HepG2 (cell line): ENCODE data around the gene EFNA3. TPM values are rescaled to one million over a fixed set of nuclear protein-coding genes. Genes with fewer than 3 reads are reported as not detected.

Experiments used
- AFF4 ChIP-seq: sonication (generic); formaldehyde crosslinking; IDR thresholded peaks from 2 replicates; pipeline ENCODE4 v1.4.0; 2020; ENCODE audit warnings: missing genetic modification reagents
- ASH2L ChIP-seq: fragments of 300-600, 200-600 bp; sonication (generic); IDR thresholded peaks from 2 replicates; pipeline ENCODE4 v1.7.0; 2017; ENCODE audit warnings: low read depth, mild to moderate bottlenecking, moderate library complexity, mixed read lengths, low read length; ENCODE audit not compliant: insufficient read length
- HNF4G ChIP-seq, 2 experiments: sonication (generic) in 1 of 2; formaldehyde crosslinking in 1 of 2; IDR thresholded peaks; 2 replicates each; pipeline versions ENCODE4 v1.4.0 to v1.6.1; 2011 to 2020; ENCODE audit warnings: borderline replicate concordance in 2 of 2, low read depth in 2 of 2, mild to moderate bottlenecking in 2 of 2, low read length in 1 of 2, missing genetic modification reagents in 1 of 2, moderate library complexity in 1 of 2
- KDM5A ChIP-seq: fragments of 200-600 bp; sonication (generic); IDR thresholded peaks from 2 replicates; pipeline ENCODE4 v1.7.0; 2018; ENCODE audit warnings: antibody characterized with exemption, mild to moderate bottlenecking, low read length, borderline replicate concordance
- LRRFIP1 ChIP-seq: sonication (generic); formaldehyde crosslinking; conservative IDR thresholded peaks from 2 replicates; pipeline ENCODE4 v1.4.0; 2020; ENCODE audit warnings: missing genetic modification reagents
- MZF1 ChIP-seq: sonication (generic); formaldehyde crosslinking; IDR thresholded peaks from 2 replicates; pipeline ENCODE4 v1.8.1; 2023; ENCODE audit warnings: mild to moderate bottlenecking, missing genetic modification reagents, borderline replicate concordance
- RARG ChIP-seq: sonication (generic); formaldehyde crosslinking; IDR thresholded peaks from 2 replicates; pipeline ENCODE4 v1.4.0; 2020; ENCODE audit warnings: low read depth, mild to moderate bottlenecking, missing genetic modification reagents
- SP1 ChIP-seq, 2 experiments: fragments of 450-650 bp in 1 of 2; sonication (generic) in 1 of 2; formaldehyde crosslinking in 1 of 2; IDR thresholded peaks; 2 replicates each; pipeline versions ENCODE4 v1.4.0 to v1.6.1; 2016 to 2020; ENCODE audit warnings: missing genetic modification reagents in 1 of 2
- ZNF501 ChIP-seq: sonication (generic); formaldehyde crosslinking; IDR thresholded peaks from 2 replicates; pipeline ENCODE4 v1.5.1; 2020; ENCODE audit warnings: mild to moderate bottlenecking, moderate library complexity, missing genetic modification reagents
- polyA plus RNA-seq, 8 experiments: library from polyadenylated mRNA; depleted of rRNA in 3 of 8; stranded (reverse) in 7 of 8; unstranded in 1 of 8; fragments of >200 nt; fragmentation: Illumina TruSeq in 4 of 8; extraction: Trizol in 4 of 8; gene quantifications; 2 replicates each; pipeline versions ENCODE4 v1.2.1 to v1.2.3, GENCODE V29; 2011 to 2016; ENCODE audit warnings: low read depth in 4 of 8, missing spikeins in 1 of 8, mixed read lengths in 1 of 8; ENCODE audit not compliant: insufficient read depth in 1 of 8
- total RNA-seq, 5 experiments: library from RNA; depleted of rRNA; stranded (reverse); fragments of >200 nt; fragmentation: Illumina TruSeq; extraction: Trizol; gene quantifications; 2 replicates each; pipeline ENCODE4 v1.2.3, GENCODE V29; 2016; ENCODE audit warnings: low read depth in 1 of 5
- TF ChIP-seq, protein P1 (sequence below): sonication (generic); formaldehyde crosslinking; IDR thresholded peaks from 2 replicates; pipeline ENCODE4 v1.8.0; 2023; ENCODE audit warnings: mild to moderate bottlenecking, missing genetic modification reagents
- TF ChIP-seq, protein P2 (sequence below): sonication (generic); formaldehyde crosslinking; conservative IDR thresholded peaks from 2 replicates; pipeline ENCODE4 v1.5.0; 2020; ENCODE audit warnings: missing genetic modification reagents
- TF ChIP-seq, protein P3 (sequence below): sonication (generic); formaldehyde crosslinking; IDR thresholded peaks from 2 replicates; pipeline ENCODE4 v1.9.0; 2022; ENCODE audit warnings: missing genetic modification reagents, mild to moderate bottlenecking, borderline replicate concordance
- TF ChIP-seq, protein P4 (sequence below), 2 experiments: fragments of 450-650 bp in 1 of 2; sonication (generic) in 1 of 2; formaldehyde crosslinking; IDR thresholded peaks; 2 replicates each; pipeline versions ENCODE4 v1.5.0 to v1.8.0; 2020 to 2022; ENCODE audit warnings: mild to moderate bottlenecking in 1 of 2, missing genetic modification reagents in 1 of 2

The EFNA3 gene
- total and polyA plus RNA-seq, 2 of the 13 experiments (the other 11 are each of a cell fraction or from before 2014, with no cell fraction given) = 1.0 to 5.7 TPM

- peak; percentile 27; the same call in 1 of the 2 replicates for TF ChIP-seq AFF4 (CRISPR knock-in tag)
- TF ChIP-seq SP1 (IDR thresholded peaks at IDR 0.05) = no peak
- TF ChIP-seq SP1 (CRISPR knock-in tag; IDR thresholded peaks at IDR 0.05) = no peak
- TF ChIP-seq ASH2L = no peak
- TF ChIP-seq RARG = no peak
- TF ChIP-seq KDM5A = no peak; the same call in 1 of the 2 replicates
- TF ChIP-seq, protein P1, sequence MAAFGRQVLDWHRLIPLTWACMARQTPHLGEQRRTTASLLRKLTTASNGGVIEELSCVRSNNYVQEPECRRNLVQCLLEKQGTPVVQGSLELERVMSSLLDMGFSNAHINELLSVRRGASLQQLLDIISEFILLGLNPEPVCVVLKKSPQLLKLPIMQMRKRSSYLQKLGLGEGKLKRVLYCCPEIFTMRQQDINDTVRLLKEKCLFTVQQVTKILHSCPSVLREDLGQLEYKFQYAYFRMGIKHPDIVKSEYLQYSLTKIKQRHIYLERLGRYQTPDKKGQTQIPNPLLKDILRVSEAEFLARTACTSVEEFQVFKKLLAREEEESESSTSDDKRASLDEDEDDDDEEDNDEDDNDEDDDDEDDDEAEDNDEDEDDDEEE (CRISPR knock-in tag) = 0 out of 2 replicates have a peak, but pooled peaks have one; percentile 51
- TF ChIP-seq, protein P2, sequence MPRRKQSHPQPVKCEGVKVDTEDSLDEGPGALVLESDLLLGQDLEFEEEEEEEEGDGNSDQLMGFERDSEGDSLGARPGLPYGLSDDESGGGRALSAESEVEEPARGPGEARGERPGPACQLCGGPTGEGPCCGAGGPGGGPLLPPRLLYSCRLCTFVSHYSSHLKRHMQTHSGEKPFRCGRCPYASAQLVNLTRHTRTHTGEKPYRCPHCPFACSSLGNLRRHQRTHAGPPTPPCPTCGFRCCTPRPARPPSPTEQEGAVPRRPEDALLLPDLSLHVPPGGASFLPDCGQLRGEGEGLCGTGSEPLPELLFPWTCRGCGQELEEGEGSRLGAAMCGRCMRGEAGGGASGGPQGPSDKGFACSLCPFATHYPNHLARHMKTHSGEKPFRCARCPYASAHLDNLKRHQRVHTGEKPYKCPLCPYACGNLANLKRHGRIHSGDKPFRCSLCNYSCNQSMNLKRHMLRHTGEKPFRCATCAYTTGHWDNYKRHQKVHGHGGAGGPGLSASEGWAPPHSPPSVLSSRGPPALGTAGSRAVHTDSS (CRISPR knock-in tag) = no peak
- peak; percentile 72; the same call in 1 of the 2 replicates for TF ChIP-seq MZF1 (CRISPR knock-in tag)
- 0 out of 2 replicates have a peak, but pooled peaks have one; percentile 12 for TF ChIP-seq ZNF501
- TF ChIP-seq, protein P3, sequence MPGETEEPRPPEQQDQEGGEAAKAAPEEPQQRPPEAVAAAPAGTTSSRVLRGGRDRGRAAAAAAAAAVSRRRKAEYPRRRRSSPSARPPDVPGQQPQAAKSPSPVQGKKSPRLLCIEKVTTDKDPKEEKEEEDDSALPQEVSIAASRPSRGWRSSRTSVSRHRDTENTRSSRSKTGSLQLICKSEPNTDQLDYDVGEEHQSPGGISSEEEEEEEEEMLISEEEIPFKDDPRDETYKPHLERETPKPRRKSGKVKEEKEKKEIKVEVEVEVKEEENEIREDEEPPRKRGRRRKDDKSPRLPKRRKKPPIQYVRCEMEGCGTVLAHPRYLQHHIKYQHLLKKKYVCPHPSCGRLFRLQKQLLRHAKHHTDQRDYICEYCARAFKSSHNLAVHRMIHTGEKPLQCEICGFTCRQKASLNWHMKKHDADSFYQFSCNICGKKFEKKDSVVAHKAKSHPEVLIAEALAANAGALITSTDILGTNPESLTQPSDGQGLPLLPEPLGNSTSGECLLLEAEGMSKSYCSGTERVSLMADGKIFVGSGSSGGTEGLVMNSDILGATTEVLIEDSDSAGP (CRISPR knock-in tag) = peak; percentile 80
- TF ChIP-seq, protein P4, sequence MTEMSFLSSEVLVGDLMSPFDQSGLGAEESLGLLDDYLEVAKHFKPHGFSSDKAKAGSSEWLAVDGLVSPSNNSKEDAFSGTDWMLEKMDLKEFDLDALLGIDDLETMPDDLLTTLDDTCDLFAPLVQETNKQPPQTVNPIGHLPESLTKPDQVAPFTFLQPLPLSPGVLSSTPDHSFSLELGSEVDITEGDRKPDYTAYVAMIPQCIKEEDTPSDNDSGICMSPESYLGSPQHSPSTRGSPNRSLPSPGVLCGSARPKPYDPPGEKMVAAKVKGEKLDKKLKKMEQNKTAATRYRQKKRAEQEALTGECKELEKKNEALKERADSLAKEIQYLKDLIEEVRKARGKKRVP (CRISPR knock-in tag; IDR thresholded peaks at IDR 0.05) = 0 out of 4 replicates have a peak, but pooled peaks of 1 of the 2 experiments have one; percentile 40
- TF ChIP-seq HNF4G (IDR thresholded peaks at IDR 0.05; ENCODE audit: borderline replicate concordance, low read depth, low read length) = peak; percentile 95
- TF ChIP-seq HNF4G (CRISPR knock-in tag; IDR thresholded peaks at IDR 0.05; ENCODE audit: borderline replicate concordance, low read depth) = peak; percentile 97
- TF ChIP-seq LRRFIP1 (CRISPR knock-in tag) = no peak
Measured at GRCh38 chr1:155128755-155129473, 50.3 kb downstream of the EFNA3 start (continued).
